Peyer's patch (tissue), 4 donors: ENCODE measurements around the gene C5AR2. TPM values are rescaled to one million over a fixed set of nuclear protein-coding genes. Genes with fewer than 3 reads are reported as not detected.

Source experiments
- DNase-seq, 3 donors: peaks; one replicate each; pipeline ENCODE4 v3.0.0-alpha.2; 2017 to 2019
- H3K27ac ChIP-seq, 4 donors: fragments of 200-600 bp; sonication (generic); one replicate each; pipeline ENCODE4 v1.5.1; 2016 to 2019
- H3K27me3 ChIP-seq, 2 donors: fragments of 200-600 bp; sonication (generic); one replicate each; pipeline ENCODE4 v1.5.1; 2019
- H3K36me3 ChIP-seq, 3 donors: fragments of 200-600 bp; sonication (generic); one replicate each; pipeline ENCODE4 v1.5.1; 2016 to 2019
- H3K4me1 ChIP-seq, 4 donors: fragments of 200-600 bp; sonication (generic); one replicate each; pipeline ENCODE4 v1.5.1; 2016 to 2019
- H3K4me3 ChIP-seq, 4 donors: fragments of 200-600 bp; sonication (generic); 1 replicate in 3 of 4; 2 replicates in 1 of 4; pipeline ENCODE4 v1.5.1; 2016 to 2019; ENCODE audit warnings: mild to moderate bottlenecking in 1 of 4
- H3K9me3 ChIP-seq, 4 donors: fragments of 200-600 bp; sonication (generic); one replicate each; pipeline ENCODE4 v1.5.1; 2016 to 2019; ENCODE audit warnings: mild to moderate bottlenecking in 1 of 4
- POLR2A ChIP-seq, 2 donors: fragments of 450-650 bp; IDR thresholded peaks; one replicate each; pipeline ENCODE4 v1.5.1; 2017; ENCODE audit warnings: antibody characterized with exemption in 2 of 2, mild to moderate bottlenecking in 2 of 2, moderate library complexity in 2 of 2
- total RNA-seq, 4 donors: library from RNA; depleted of rRNA; stranded (reverse); fragments of >200 nt; gene quantifications; one replicate each; pipeline ENCODE4 v1.1.0, GENCODE V29; 2016
- TF ChIP-seq, protein P1 (sequence below), 6 experiments: fragments of 450-650 bp in 4 of 6; fragments of 200-600 bp in 2 of 6; sonication (generic) in 1 of 6; IDR thresholded peaks; one replicate each; pipeline ENCODE4 v1.5.1; 2017 to 2019; ENCODE audit warnings: antibody characterized with exemption in 6 of 6, mild to moderate bottlenecking in 3 of 6, moderate library complexity in 1 of 6

C5AR2 gene
- total RNA-seq, 4 donors from 2014 or later: 0.95 to 1.6 (median 1.4) TPM; not detected in 1

DNA sequence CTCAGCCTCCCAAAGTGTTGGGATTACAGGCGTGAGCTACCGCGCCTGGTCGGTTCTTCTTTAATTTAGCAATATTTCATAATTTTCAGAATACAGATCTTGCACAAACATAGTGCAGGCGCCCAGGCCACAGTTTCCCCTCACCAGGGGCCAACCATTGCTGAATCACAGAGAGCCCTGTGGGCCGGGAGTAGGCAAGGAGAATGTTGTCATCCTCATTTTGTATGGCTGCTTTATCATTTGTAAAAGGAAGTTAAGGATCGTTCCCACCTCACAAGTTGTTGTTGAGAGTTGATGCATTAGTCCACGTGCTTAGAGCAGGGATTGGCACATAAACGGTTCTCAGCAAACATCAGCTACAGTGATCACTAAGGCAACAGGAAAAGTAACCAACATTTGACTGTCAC is 57.2 kb downstream of the C5AR2 start:
- TF ChIP-seq POLR2A (IDR thresholded peaks at IDR 0.05): no peak
- TF ChIP-seq, protein P1, sequence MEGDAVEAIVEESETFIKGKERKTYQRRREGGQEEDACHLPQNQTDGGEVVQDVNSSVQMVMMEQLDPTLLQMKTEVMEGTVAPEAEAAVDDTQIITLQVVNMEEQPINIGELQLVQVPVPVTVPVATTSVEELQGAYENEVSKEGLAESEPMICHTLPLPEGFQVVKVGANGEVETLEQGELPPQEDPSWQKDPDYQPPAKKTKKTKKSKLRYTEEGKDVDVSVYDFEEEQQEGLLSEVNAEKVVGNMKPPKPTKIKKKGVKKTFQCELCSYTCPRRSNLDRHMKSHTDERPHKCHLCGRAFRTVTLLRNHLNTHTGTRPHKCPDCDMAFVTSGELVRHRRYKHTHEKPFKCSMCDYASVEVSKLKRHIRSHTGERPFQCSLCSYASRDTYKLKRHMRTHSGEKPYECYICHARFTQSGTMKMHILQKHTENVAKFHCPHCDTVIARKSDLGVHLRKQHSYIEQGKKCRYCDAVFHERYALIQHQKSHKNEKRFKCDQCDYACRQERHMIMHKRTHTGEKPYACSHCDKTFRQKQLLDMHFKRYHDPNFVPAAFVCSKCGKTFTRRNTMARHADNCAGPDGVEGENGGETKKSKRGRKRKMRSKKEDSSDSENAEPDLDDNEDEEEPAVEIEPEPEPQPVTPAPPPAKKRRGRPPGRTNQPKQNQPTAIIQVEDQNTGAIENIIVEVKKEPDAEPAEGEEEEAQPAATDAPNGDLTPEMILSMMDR (IDR thresholded peaks at IDR 0.05): no peak
- Histone ChIP-seq H3K9me3 (no peaks in the 10 kb centered on the region), H3K36me3 (no peaks in the 10 kb centered on the region), H3K27me3 (no peaks in the 10 kb centered on the region), H3K27ac (no peak overlapping the region), H3K4me3 (no peak overlapping the region), H3K4me1 (no peaks in the 10 kb centered on the region)
- no peak for DNase-seq

GRCh38 chr19:47390533-47391488 is 58.8 kb downstream of the C5AR2 start:
- Histone ChIP-seq H3K27ac (no peak overlapping the region), H3K9me3 (no peaks in the 10 kb centered on the region), H3K4me3 (no peak overlapping the region), H3K27me3 (no peaks in the 10 kb centered on the region), H3K36me3 (no peaks in the 10 kb centered on the region), H3K4me1 (no peaks in the 10 kb centered on the region)
- TF ChIP-seq, protein P1 (IDR thresholded peaks at IDR 0.05): no peak
- TF ChIP-seq POLR2A (IDR thresholded peaks at IDR 0.05): no peak
- DNase-seq: no peak

DNA sequence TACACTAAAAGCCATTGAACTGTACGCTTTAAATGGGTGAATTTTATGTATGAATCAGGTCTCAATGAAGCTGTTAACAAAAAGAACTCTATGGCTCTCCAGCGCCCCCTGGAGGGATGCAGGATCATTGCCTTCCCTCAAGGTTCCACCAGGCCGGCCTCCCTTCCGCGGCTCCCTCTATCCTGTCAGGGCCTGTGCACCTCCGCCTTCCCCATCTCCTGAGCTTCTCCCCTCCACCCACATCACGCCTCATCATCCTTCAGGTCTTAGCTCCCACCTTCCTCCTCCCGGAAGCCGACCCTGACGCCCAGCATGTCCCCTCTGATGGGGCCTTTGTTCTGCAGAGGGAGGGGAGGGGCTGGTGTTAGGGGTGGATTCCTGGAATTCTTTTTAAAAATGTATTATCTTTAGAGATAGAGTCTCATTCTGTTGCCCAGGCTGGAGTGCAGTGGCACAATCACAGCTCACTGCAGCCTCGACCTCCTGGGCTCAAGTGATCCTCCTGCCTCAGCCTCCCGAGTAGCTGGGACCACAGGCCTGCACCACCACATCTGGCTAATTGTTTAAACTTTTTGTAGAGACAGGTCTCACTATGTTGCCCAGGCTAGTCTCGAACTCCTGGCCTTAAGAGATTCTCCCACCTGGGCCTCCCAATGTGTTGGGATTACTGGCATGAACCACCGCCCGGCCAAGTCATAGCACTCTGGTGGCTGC is 59.7 kb downstream of the C5AR2 start:
- Histone ChIP-seq H3K36me3 (no peaks in the 10 kb centered on the region), H3K9me3 (no peaks in the 10 kb centered on the region), H3K4me3 (no peak overlapping the region), H3K27me3 (no peaks in the 10 kb centered on the region), H3K4me1 (no peaks in the 10 kb centered on the region), H3K27ac (no peak overlapping the region)
- DNase-seq: peak; percentile 69 to 88 (median 82)
- TF ChIP-seq, protein P1 (IDR thresholded peaks at IDR 0.05): peak; percentile 42 to 87 (median 76)
- no peak for TF ChIP-seq POLR2A (IDR thresholded peaks at IDR 0.05)

Other genes starting within 250 kb of the C5AR2 start
- gene ZC3H4, start 218.4 kb upstream of the C5AR2 start, total RNA-seq: 10 to 100 TPM; 24.7 to 61.9 (median 42.4) TPM
- gene SAE1, start 201.3 kb upstream of the C5AR2 start, total RNA-seq: 10 to 100 TPM; 35.9 to 73.4 (median 40.3) TPM
- 10 to 100 TPM in 1 of 4 donors, 1 to 10 TPM in 3; 4.1 to 10.0 (median 5.5) TPM for gene BBC3, start 101.0 kb upstream of the C5AR2 start, total RNA-seq
- 100 to 1,000 TPM in 1 of 4 donors, 10 to 100 TPM in 3; 12.1 to 104 (median 35.8) TPM for gene CCDC9, start 75.7 kb upstream of the C5AR2 start, total RNA-seq
- 10 to 100 TPM in 2 of 4 donors, 1 to 10 TPM in 2; 6.1 to 23.9 (median 12.8) TPM for gene INAFM1, start 57.3 kb upstream of the C5AR2 start, total RNA-seq
- gene C5AR1, start 22.3 kb upstream of the C5AR2 start, total RNA-seq: 1 to 10 TPM in 2 of 4 donors, under 1 TPM in 1, not detected in 1; 0.70 to 5.0 (median 2.2) TPM
- gene DHX34, start 17.1 kb downstream of the C5AR2 start, total RNA-seq: 10 to 100 TPM; 13.1 to 51.2 (median 30.0) TPM
- gene MEIS3, start 87.4 kb downstream of the C5AR2 start, total RNA-seq: 10 to 100 TPM in 2 of 4 donors, 1 to 10 TPM in 2; 1.6 to 18.2 (median 10.2) TPM
- gene SLC8A2, start 139.7 kb downstream of the C5AR2 start, total RNA-seq: under 1 TPM in 2 of 4 donors, not detected in 2; 0.53 to 0.85 TPM
- gene KPTN, start 152.0 kb downstream of the C5AR2 start, total RNA-seq: 10 to 100 TPM in 3 of 4 donors, 1 to 10 TPM in 1; 7.1 to 22.3 (median 13.4) TPM
- 100 to 1,000 TPM in 2 of 4 donors, 10 to 100 TPM in 2; 78.4 to 154 (median 105) TPM for gene NAPA, start 182.9 kb downstream of the C5AR2 start, total RNA-seq
- not detected for gene ZNF541, start 241.0 kb downstream of the C5AR2 start, total RNA-seq